NCI-H2171 treated with DMSO at 0.1 percent for 48 hours (cell line): ENCODE results near the gene EIF3M.

Experiments
- DNase-seq: peaks from one replicate; lab custom pipeline; 2025; lab: John Stamatoyannopoulos, UW

The EIF3M gene

GRCh38 chr11:32583459-32584271 lies at the start of gene EIF3M:
Gene EIF3M (plus strand): TSS chr11:32583831. CDS start chr11:32583888, 57 bp downstream.
- DNase-seq: peak; percentile 100

GRCh38 chr11:32538804-32539203 lies 44.8 kb upstream of the EIF3M start:
- DNase-seq: no peak

- DNase-seq: no peak
These were observed 33.9 kb upstream of the EIF3M start for GRCh38 chr11:32549611-32550187.

- DNase-seq: peak; percentile 42
These were observed 33.4 kb upstream of the EIF3M start for GRCh38 chr11:32550207-32550606.

- no peak for DNase-seq
These were observed 28.5 kb upstream of the EIF3M start for GRCh38 chr11:32555091-32555490.

- DNase-seq: no peak
These were observed 27.7 kb upstream of the EIF3M start for GRCh38 chr11:32555895-32556294.

- no peak for DNase-seq
These were observed 21.8 kb upstream of the EIF3M start for GRCh38 chr11:32561835-32562234.

GRCh38 chr11:32562839-32563599 lies 20.6 kb upstream of the EIF3M start:
- DNase-seq: no peak

GRCh38 chr11:32563600-32563959 lies 20.1 kb upstream of the EIF3M start:
- no peak for DNase-seq

GRCh38 chr11:32566517-32566916 lies 17.1 kb upstream of the EIF3M start:
- no peak for DNase-seq

- DNase-seq: no peak
These were observed 16.5 kb upstream of the EIF3M start for GRCh38 chr11:32567154-32567553.

GRCh38 chr11:32569313-32569881 lies 14.2 kb upstream of the EIF3M start:
- DNase-seq: no peak

- no peak for DNase-seq
These were observed 12.6 kb upstream of the EIF3M start for GRCh38 chr11:32571039-32571438.

GRCh38 chr11:32573228-32573627 lies 10.4 kb upstream of the EIF3M start:
- no peak for DNase-seq

GRCh38 chr11:32574421-32574820 lies 9.2 kb upstream of the EIF3M start:
- no peak for DNase-seq

GRCh38 chr11:32575070-32575469 lies 8.6 kb upstream of the EIF3M start:
- no peak for DNase-seq

- DNase-seq: no peak
These were observed 7.2 kb upstream of the EIF3M start for GRCh38 chr11:32576456-32576855.

GRCh38 chr11:32580967-32581366 lies 2.7 kb upstream of the EIF3M start:
- no peak for DNase-seq

- DNase-seq: no peak
These were observed 2.1 kb upstream of the EIF3M start for GRCh38 chr11:32581556-32581955.

GRCh38 chr11:32584921-32585320 lies 1.3 kb downstream of the EIF3M start:
- DNase-seq: no peak

GRCh38 chr11:32586576-32587190 lies 3.1 kb downstream of the EIF3M start:
- no peak for DNase-seq

- no peak for DNase-seq
These were observed 10.6 kb downstream of the EIF3M start for GRCh38 chr11:32594272-32594671.
